SU-DHL-6 (cell line): ENCODE results near the gene ICA1.

ENCODE experiments used
- H2AFZ ChIP-seq: fragments of 200-600 bp; sonication (generic); 2 replicates; pipeline ENCODE4 v1.6.1; 2014; ENCODE audit warnings: low read depth, mild to moderate bottlenecking, moderate library complexity, mixed read lengths, antibody characterized with exemption, low read length; ENCODE audit not compliant: severe bottlenecking
- H3F3A ChIP-seq: fragments of 200-600 bp; shearing (Covaris generic); 2 replicates; pipeline ENCODE4 v1.6.0; 2016; ENCODE audit warnings: antibody characterized with exemption, mild to moderate bottlenecking; ENCODE audit not compliant: insufficient read depth
- H3K27ac ChIP-seq: fragments of 200-600 bp; sonication (generic); 2 replicates; pipeline ENCODE4 v1.5.1; 2016; ENCODE audit warnings: low read depth, mild to moderate bottlenecking, low read length, moderate library complexity, mixed read lengths
- H3K27me3 ChIP-seq: fragments of 200-600 bp; sonication (generic), shearing (Covaris generic); 2 replicates; pipeline ENCODE4 v1.6.0; 2014; ENCODE audit warnings: mild to moderate bottlenecking, low read length
- H3K36me3 ChIP-seq: fragments of 200-600 bp; sonication (generic); 2 replicates; pipeline ENCODE4 v1.6.1; 2014; ENCODE audit warnings: mild to moderate bottlenecking, low read length, mixed read lengths
- H3K4me2 ChIP-seq: fragments of 300-600, 200-600 bp; shearing (Covaris generic), sonication (generic); 2 replicates; pipeline ENCODE4 v1.6.0; 2014; ENCODE audit warnings: low read length, low read depth, mild to moderate bottlenecking; ENCODE audit not compliant: poor library complexity, severe bottlenecking
- H3K4me3 ChIP-seq: fragments of 200-600 bp; sonication (generic); 2 replicates; pipeline ENCODE4 v1.5.1; 2014; ENCODE audit warnings: antibody characterized with exemption, low read length, mild to moderate bottlenecking, mixed read lengths; ENCODE audit not compliant: insufficient read depth, poor library complexity, severe bottlenecking
- H3K79me2 ChIP-seq: fragments of 200-600 bp; sonication (generic); 2 replicates; pipeline ENCODE4 v1.6.1; 2014; ENCODE audit warnings: mild to moderate bottlenecking, low read length, moderate library complexity; ENCODE audit not compliant: insufficient read depth
- H3K9ac ChIP-seq: fragments of 200-600 bp; sonication (generic); 2 replicates; pipeline ENCODE4 v1.7.0; 2014; ENCODE audit warnings: mild to moderate bottlenecking, low read length
- H3K9me2 ChIP-seq: fragments of 200-600 bp; sonication (generic); replicated peaks from 2 replicates; pipeline ENCODE4 v1.6.1; 2014; ENCODE audit warnings: low read length; ENCODE audit not compliant: insufficient read depth
- H3K9me3 ChIP-seq: fragments of 200-600 bp; sonication (generic); 2 replicates; pipeline ENCODE4 v1.6.1; 2014; ENCODE audit warnings: low read length, mixed read lengths; ENCODE audit not compliant: insufficient read depth
- H4K20me1 ChIP-seq: fragments of 200-600 bp; sonication (generic); 2 replicates; pipeline ENCODE4 v1.6.1; 2014; ENCODE audit warnings: low read depth, mild to moderate bottlenecking, antibody characterized with exemption, low read length, moderate library complexity, mixed read lengths
- EZH2phosphoT487 ChIP-seq: fragments of 200-600 bp; sonication (generic), shearing (Covaris generic); conservative IDR thresholded peaks from 2 replicates; pipeline ENCODE4 v1.6.1; 2018; ENCODE audit warnings: mild to moderate bottlenecking, antibody characterized with exemption, low read length, moderate library complexity, mixed read lengths
- TF ChIP-seq, protein P1 (sequence below): fragments of 200-600 bp; sonication (generic); IDR thresholded peaks from one replicate; pipeline ENCODE4 v1.5.1; 2017; ENCODE audit warnings: antibody characterized with exemption, mild to moderate bottlenecking, low read length, moderate library complexity; ENCODE audit not compliant: insufficient read depth, poor library complexity, severe bottlenecking

Gene ICA1

DNA sequence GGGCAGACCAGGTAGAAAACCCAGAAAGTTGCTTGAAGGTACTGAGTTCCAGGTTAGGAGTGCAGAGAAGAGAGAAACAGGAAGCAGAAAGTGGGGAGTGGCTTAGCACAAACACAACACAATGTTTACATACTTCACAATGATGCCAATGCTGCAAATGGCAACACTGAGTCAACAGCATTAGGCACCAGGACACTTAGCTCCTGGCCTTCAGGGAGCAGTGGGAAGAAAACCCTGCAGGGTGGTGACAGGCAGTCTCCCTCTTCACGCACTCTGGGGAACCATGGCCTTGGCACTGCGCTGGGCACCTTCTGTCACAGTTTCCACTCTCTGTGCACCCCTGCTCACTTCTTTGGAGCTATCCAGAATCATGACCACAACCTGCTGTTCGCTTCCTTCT lies 7.3 kb downstream of the ICA1 start:
- Histone ChIP-seq H3K27me3 (no peaks in the 10 kb centered on the region), H3F3A (no peaks in the 10 kb centered on the region), H4K20me1 (no peaks in the 10 kb centered on the region), H2AFZ (no peak overlapping the region), H3K9me2 (no peaks in the 10 kb centered on the region), H3K9me3 (no peaks in the 10 kb centered on the region), H3K9ac (no peak overlapping the region), H3K27ac (no peak overlapping the region), H3K4me2 (no peak overlapping the region), H3K36me3 (no peaks in the 10 kb centered on the region), H3K79me2 (no peaks in the 10 kb centered on the region), H3K4me3 (no peak overlapping the region)
- TF ChIP-seq, protein P1, sequence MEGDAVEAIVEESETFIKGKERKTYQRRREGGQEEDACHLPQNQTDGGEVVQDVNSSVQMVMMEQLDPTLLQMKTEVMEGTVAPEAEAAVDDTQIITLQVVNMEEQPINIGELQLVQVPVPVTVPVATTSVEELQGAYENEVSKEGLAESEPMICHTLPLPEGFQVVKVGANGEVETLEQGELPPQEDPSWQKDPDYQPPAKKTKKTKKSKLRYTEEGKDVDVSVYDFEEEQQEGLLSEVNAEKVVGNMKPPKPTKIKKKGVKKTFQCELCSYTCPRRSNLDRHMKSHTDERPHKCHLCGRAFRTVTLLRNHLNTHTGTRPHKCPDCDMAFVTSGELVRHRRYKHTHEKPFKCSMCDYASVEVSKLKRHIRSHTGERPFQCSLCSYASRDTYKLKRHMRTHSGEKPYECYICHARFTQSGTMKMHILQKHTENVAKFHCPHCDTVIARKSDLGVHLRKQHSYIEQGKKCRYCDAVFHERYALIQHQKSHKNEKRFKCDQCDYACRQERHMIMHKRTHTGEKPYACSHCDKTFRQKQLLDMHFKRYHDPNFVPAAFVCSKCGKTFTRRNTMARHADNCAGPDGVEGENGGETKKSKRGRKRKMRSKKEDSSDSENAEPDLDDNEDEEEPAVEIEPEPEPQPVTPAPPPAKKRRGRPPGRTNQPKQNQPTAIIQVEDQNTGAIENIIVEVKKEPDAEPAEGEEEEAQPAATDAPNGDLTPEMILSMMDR = no peak
- TF ChIP-seq EZH2phosphoT487 = no peak

- Histone ChIP-seq H3F3A (no peaks in the 10 kb centered on the region), H3K27me3 (no peaks in the 10 kb centered on the region), H3K79me2 (no peaks in the 10 kb centered on the region), H3K4me2 (no peak overlapping the region), H3K9me2 (no peaks in the 10 kb centered on the region), H4K20me1 (no peaks in the 10 kb centered on the region), H3K27ac (no peak overlapping the region), H3K9ac (no peak overlapping the region), H2AFZ (no peak overlapping the region), H3K9me3 (no peaks in the 10 kb centered on the region), H3K4me3 (no peak overlapping the region), H3K36me3 (no peaks in the 10 kb centered on the region)
- TF ChIP-seq, protein P1 = no peak
- TF ChIP-seq EZH2phosphoT487 = no peak
Observed at GRCh38 chr7:8254215-8254614, 7.8 kb downstream of the ICA1 start.

GRCh38 chr7:8251195-8251594 lies 10.8 kb downstream of the ICA1 start:
- Histone ChIP-seq H3K9me2 (no peaks in the 10 kb centered on the region), H3K4me2 (no peak overlapping the region), H3K27ac (no peak overlapping the region), H3K27me3 (no peaks in the 10 kb centered on the region), H3K36me3 (no peaks in the 10 kb centered on the region), H3K79me2 (no peaks in the 10 kb centered on the region), H4K20me1 (no peaks in the 10 kb centered on the region), H3K9ac (no peak overlapping the region), H3F3A (no peaks in the 10 kb centered on the region), H3K4me3 (no peak overlapping the region), H3K9me3 (no peaks in the 10 kb centered on the region), H2AFZ (no peak overlapping the region)
- no peak for TF ChIP-seq EZH2phosphoT487
- TF ChIP-seq, protein P1 = no peak
